Testis (tissue), 5 donors: ENCODE measurements around the gene ZNF641. TPM values are rescaled to one million over a fixed set of nuclear protein-coding genes. Genes with fewer than 3 reads are reported as not detected.

Source experiments
- DNase-seq: peaks from one replicate; pipeline ENCODE4 v3.0.0-alpha.2; 2019
- H3K27ac ChIP-seq, 2 donors: fragments of 200-600 bp; sonication (generic); one replicate each; pipeline ENCODE4 v1.5.1; 2019
- H3K27me3 ChIP-seq: fragments of 200-600 bp; sonication (generic); one replicate; pipeline ENCODE4 v1.5.1; 2019
- H3K36me3 ChIP-seq: fragments of 200-600 bp; sonication (generic); one replicate; pipeline ENCODE4 v1.5.1; 2017; ENCODE audit warnings: low read depth; ENCODE audit errors: missing control alignments
- H3K4me1 ChIP-seq: fragments of 200-600 bp; sonication (generic); one replicate; pipeline ENCODE4 v1.5.1; 2019
- H3K4me3 ChIP-seq, 2 donors: fragments of 200-600 bp; sonication (generic); one replicate each; pipeline ENCODE4 v1.5.1; 2017 to 2019
- H3K9me3 ChIP-seq: fragments of 200-600 bp; sonication (generic); one replicate; pipeline ENCODE4 v1.5.1; 2017
- POLR2A ChIP-seq: fragments of 450-650 bp; IDR thresholded peaks from one replicate; pipeline ENCODE4 v1.6.1; 2017; ENCODE audit warnings: antibody characterized with exemption, mild to moderate bottlenecking, moderate library complexity
- WGBS, 2 donors: methylation state at CpG; one replicate each; pipeline ENCODE4 v1.1.5; 2018; 5-methylcytosine and 5-hydroxymethylcytosine counted together
- intact Hi-C: fragments of 100-400 bp; cut with DNase I; formaldehyde crosslinking; loops from one replicate; pipeline ENCODE4 v1.15.1; 2023; ENCODE audit warnings: low total_unique reads
- long read RNA-seq, 2 donors: transcript quantifications; one replicate each; lab custom pipeline, GENCODE V29; 2026
- polyA plus RNA-seq: library from polyadenylated mRNA; stranded (reverse); fragments of 350-450 nt; fragmentation: Illumina TruSeq; extraction: RNeasy Lipid Tissue Mini Kit (QIAGEN cat#74804); gene quantifications from one replicate; pipeline ENCODE4 v1.2.3, GENCODE V29; 2014; ENCODE audit warnings: low read depth, low replicate concordance; ENCODE audit not compliant: insufficient read depth
- total RNA-seq, 2 donors: library from RNA; depleted of rRNA; stranded (reverse); fragments of >200 nt; gene quantifications; one replicate each; pipeline ENCODE4 v1.2.3, GENCODE V29; 2016
- TF ChIP-seq, protein P1 (sequence below), 3 experiments: fragments of 450-650 bp in 2 of 3; fragments of 200-600 bp in 1 of 3; sonication (generic) in 1 of 3; IDR thresholded peaks; one replicate each; pipeline ENCODE4 v1.5.1; 2016 to 2019; ENCODE audit warnings: antibody characterized with exemption in 3 of 3, mild to moderate bottlenecking in 2 of 3, moderate library complexity in 1 of 3

ZNF641 gene
- 10 to 100 TPM; 40.1 to 53.3 TPM for total RNA-seq
- 27.2 TPM for polyA plus RNA-seq
- long read RNA-seq, donor 1, full-length matches to known transcripts: 9 of 9 reads
- long read RNA-seq, donor 1, partial matches to known transcripts: 0 of 9 reads
- long read RNA-seq, donor 1, other reads (novel, unspliced or antisense): 0 of 9 reads
- long read RNA-seq, donor 2, full-length matches to known transcripts: 6 of 6 reads
- long read RNA-seq, donor 2, partial matches to known transcripts: 0 of 6 reads
- long read RNA-seq, donor 2, other reads (novel, unspliced or antisense): 0 of 6 reads

DNA sequence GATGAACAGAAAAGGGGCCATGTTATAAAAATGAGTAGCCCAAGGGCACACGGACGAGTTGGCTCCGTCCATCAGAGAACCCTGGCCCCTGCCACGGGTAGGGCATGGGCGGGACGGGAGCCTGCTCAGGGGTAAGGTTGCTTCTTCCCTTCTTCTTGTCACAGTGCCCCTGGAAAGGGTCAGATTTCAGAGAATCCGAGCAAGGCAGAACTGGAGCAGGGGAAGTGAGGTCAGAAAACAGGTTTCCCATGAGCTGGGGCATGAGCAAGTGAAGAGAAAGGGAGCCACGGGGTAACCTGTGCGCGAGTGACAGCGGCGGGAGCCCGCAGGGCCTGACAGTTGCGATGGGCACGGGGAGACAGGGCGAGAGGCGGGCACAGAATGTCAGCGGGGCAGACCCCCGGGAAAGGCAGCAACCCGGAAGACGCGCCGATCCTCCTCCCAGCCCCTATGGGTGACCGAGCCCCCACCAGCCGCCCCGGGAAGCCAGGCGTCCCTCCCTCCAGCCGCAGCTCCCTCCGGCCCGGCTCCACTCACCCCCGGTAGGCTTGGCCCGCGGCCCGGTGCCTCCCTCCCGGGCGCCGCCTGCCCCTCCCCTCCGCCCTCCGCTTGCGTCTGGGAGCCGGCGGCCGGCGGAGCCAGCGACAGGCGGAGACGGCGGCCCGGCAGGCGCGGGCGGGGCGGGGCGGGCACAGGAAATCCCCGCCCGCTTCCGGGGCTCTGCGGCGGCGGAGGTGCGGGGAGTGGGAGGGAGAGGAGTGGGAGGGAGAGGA, at the start of gene ZNF641:
ZNF641 (minus strand) TSS at position 671 of the 773 bp plus-strand sequence. CDS start 2,829 bp downstream, outside the sequence.
- TF ChIP-seq, protein P1, sequence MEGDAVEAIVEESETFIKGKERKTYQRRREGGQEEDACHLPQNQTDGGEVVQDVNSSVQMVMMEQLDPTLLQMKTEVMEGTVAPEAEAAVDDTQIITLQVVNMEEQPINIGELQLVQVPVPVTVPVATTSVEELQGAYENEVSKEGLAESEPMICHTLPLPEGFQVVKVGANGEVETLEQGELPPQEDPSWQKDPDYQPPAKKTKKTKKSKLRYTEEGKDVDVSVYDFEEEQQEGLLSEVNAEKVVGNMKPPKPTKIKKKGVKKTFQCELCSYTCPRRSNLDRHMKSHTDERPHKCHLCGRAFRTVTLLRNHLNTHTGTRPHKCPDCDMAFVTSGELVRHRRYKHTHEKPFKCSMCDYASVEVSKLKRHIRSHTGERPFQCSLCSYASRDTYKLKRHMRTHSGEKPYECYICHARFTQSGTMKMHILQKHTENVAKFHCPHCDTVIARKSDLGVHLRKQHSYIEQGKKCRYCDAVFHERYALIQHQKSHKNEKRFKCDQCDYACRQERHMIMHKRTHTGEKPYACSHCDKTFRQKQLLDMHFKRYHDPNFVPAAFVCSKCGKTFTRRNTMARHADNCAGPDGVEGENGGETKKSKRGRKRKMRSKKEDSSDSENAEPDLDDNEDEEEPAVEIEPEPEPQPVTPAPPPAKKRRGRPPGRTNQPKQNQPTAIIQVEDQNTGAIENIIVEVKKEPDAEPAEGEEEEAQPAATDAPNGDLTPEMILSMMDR (IDR thresholded peaks at IDR 0.05): no peak
- TF ChIP-seq POLR2A: no peak
- peak; percentile 82 for DNase-seq
- no peaks in the 10 kb centered on the region for H3K27me3 ChIP-seq
- H3K4me1 ChIP-seq: peaks cover 31% of the 10 kb centered on the region
- H3K36me3 ChIP-seq: no peaks in the 10 kb centered on the region
- intact Hi-C loops: no loop called here
- H3K4me3 ChIP-seq: peak within 1 kb of the TSS; percentile 81 to 94
- WGBS, 2 donors: 1% methylated on average over 29 to 36 of the region's 61 CpGs
- H3K27ac ChIP-seq: peak within 1 kb of the TSS; percentile 95 to 98
- no peaks in the 10 kb centered on the region for H3K9me3 ChIP-seq

DNA sequence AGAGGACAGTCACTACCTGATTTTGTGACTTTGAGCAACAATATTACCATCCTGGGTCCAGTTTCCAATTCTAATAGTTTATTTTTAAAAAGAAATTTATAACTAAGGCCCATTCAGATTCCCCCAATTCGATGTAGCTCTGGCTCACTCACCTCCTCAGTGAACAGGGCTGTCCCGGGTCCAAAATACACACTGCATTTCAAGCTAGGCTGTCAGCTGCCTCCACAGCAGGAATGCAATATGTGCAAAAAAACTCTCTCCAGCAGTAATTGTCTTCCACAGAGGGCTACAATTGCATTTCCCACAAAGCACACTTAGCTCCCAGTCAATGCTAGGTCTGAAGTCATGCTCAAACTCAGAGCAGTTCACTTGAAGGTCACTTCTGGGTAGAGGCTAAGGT, 39.3 kb upstream of the ZNF641 start:
- 44 to 49% methylated on average over 2 of the region's 2 CpGs for WGBS, 2 donors
- Histone ChIP-seq H3K36me3 (no peaks in the 10 kb centered on the region), H3K4me3 (no peak overlapping the region), H3K9me3 (no peaks in the 10 kb centered on the region), H3K4me1 (peaks cover 15% of the 10 kb centered on the region), H3K27ac (no peak overlapping the region), H3K27me3 (no peaks in the 10 kb centered on the region)
- no peak for DNase-seq
- no peak for TF ChIP-seq POLR2A
- intact Hi-C loops: no loop called here

DNA sequence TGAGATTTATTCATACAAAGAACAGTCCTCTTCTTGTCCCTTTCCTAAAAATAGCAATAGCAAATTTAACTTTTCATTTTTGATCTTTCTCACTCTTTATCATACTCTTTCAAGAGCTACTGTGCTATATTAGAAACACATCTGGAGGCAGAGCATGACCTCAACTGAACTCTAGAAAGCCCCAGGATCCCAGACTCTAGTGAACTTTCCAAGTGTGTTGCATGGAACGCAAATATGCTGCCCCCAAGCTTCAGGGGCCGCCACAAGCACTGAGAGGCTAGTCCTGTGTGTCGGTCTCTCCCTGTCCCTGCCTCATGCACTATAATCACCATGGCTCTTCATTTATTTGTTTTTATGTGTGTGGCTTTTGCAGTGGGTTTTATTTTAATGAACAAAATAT, 38.7 kb upstream of the ZNF641 start:
- DNase-seq: no peak
- H3K27me3 ChIP-seq: no peaks in the 10 kb centered on the region
- peaks cover 15% of the 10 kb centered on the region for H3K4me1 ChIP-seq
- TF ChIP-seq POLR2A: no peak
- TF ChIP-seq, protein P1 (IDR thresholded peaks at IDR 0.05): no peak
- intact Hi-C loops: no loop called here
- WGBS, 2 donors: 49 to 64% methylated on average over 3 of the region's 3 CpGs
- H3K36me3 ChIP-seq: no peaks in the 10 kb centered on the region
- H3K9me3 ChIP-seq: no peaks in the 10 kb centered on the region
- no peak overlapping the region for H3K27ac ChIP-seq
- no peak overlapping the region for H3K4me3 ChIP-seq

DNA sequence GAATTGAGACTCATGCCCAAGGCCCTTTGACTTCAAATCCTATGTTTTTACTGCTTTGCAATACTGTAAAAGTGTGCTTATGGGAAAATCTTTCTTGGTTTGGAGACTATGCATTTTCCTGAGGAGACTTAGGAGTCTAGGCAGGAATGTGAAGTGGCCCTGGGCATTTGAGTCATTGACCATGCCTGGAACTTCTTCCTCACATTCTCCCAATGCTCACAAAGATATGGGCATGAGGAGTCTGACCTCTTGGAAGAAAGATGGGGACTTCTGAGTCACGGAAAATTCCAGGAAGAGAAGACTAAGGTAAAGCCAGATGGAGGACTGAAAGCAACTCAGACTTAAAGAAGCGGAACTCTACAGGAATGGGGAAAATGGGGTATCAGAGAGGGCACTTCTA, 38.2 kb upstream of the ZNF641 start:
- WGBS, 2 donors: 83 to 96% methylated on average over 2 of the region's 2 CpGs
- Histone ChIP-seq H3K36me3 (no peaks in the 10 kb centered on the region), H3K27ac (no peak overlapping the region), H3K4me3 (no peak overlapping the region), H3K4me1 (peaks cover 15% of the 10 kb centered on the region), H3K9me3 (no peaks in the 10 kb centered on the region), H3K27me3 (no peaks in the 10 kb centered on the region)
- intact Hi-C loops: no loop called here
- no peak for DNase-seq
- no peak for TF ChIP-seq POLR2A
- TF ChIP-seq, protein P1 (IDR thresholded peaks at IDR 0.05): no peak

DNA sequence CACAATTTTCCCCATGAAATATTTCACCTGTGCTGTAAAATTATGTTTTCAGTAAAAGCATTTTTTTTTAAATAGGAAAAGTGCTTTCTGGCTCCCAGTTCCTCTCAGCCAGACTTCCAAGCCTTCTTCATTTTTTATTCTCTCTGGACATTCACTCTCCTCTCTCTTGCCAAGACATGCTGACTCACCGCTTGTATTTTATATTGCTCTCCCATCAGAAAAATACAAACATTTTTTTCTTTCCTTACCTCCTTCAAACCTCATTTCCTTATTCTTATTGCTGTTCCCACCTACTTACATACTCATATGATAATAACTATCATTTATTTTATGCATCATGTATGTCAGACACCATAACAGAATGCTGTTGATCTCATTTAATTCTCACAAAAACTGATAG, 37.7 kb upstream of the ZNF641 start:
- no peak overlapping the region for H3K27ac ChIP-seq
- 61% methylated on average over 1 of the region's 1 CpG for WGBS, 2 donors

More for the DNA sequence above, 37.7 kb upstream of the ZNF641 start:
- no peak for DNase-seq
- Histone ChIP-seq H3K36me3 (no peaks in the 10 kb centered on the region), H3K9me3 (no peaks in the 10 kb centered on the region), H3K4me3 (no peak overlapping the region), H3K27me3 (no peaks in the 10 kb centered on the region), H3K4me1 (peaks cover 15% of the 10 kb centered on the region)
- TF ChIP-seq, protein P1 (IDR thresholded peaks at IDR 0.05): no peak
- no peak for TF ChIP-seq POLR2A
- intact Hi-C loops: no loop called here
